Osteoblast (primary cell): ENCODE results near the gene DNAJB4. TPM values are rescaled to one million over a fixed set of nuclear protein-coding genes. Genes with fewer than 3 reads are reported as not detected.
"Not testable (repeated sequence)": the region's sequence is repeated elsewhere in the genome, so short reads cannot be mapped to it uniquely, and the experiment has no call there.

Experiments used
- DNase-seq: peaks from one replicate; pipeline ENCODE4 v3.0.0; 2011; ENCODE audit warnings: low spot score, mixed read lengths; ENCODE audit not compliant: insufficient read length; ENCODE audit errors: missing footprints
- H2AFZ ChIP-seq: 2 replicates; pipeline ENCODE4 v1.6.0; 2011; ENCODE audit warnings: mild to moderate bottlenecking, low read length
- H3K27ac ChIP-seq: 2 replicates; pipeline ENCODE4 v1.5.1; 2011; ENCODE audit warnings: mild to moderate bottlenecking, low read depth, low read length, moderate library complexity
- H3K27me3 ChIP-seq: 2 replicates; pipeline ENCODE4 v1.6.0; 2012; ENCODE audit warnings: mild to moderate bottlenecking, control low read depth, inconsistent platforms, low read length, moderate library complexity; ENCODE audit not compliant: insufficient read depth
- H3K36me3 ChIP-seq: 2 replicates; pipeline ENCODE4 v1.5.1; 2011; ENCODE audit warnings: mild to moderate bottlenecking, low read length, control low read depth, moderate library complexity; ENCODE audit not compliant: insufficient read depth
- H3K4me1 ChIP-seq: 2 replicates; pipeline ENCODE4 v1.5.1; 2011; ENCODE audit warnings: mild to moderate bottlenecking, low read length, control low read depth, moderate library complexity; ENCODE audit not compliant: insufficient read depth
- H3K4me2 ChIP-seq: 2 replicates; pipeline ENCODE4 v1.6.0; 2011; ENCODE audit warnings: mild to moderate bottlenecking, low read length; ENCODE audit not compliant: insufficient read depth
- H3K4me3 ChIP-seq: fragments of 200-600 bp; sonication (generic); 3 replicates; pipeline ENCODE4 v1.5.1; 2012; ENCODE audit warnings: mild to moderate bottlenecking, low read length, inconsistent platforms; ENCODE audit not compliant: insufficient read depth
- H3K79me2 ChIP-seq: 2 replicates; pipeline ENCODE4 v1.6.0; 2012; ENCODE audit warnings: mild to moderate bottlenecking, low read length, control low read depth, inconsistent platforms; ENCODE audit not compliant: insufficient read depth
- H3K9me3 ChIP-seq: 2 replicates; pipeline ENCODE4 v1.5.1; 2011; ENCODE audit warnings: low read depth, low read length, control low read depth
- H4K20me1 ChIP-seq: 2 replicates; pipeline ENCODE4 v1.6.0; 2012; ENCODE audit warnings: mild to moderate bottlenecking, low read length, control low read depth; ENCODE audit not compliant: insufficient read depth
- CTCF ChIP-seq: IDR thresholded peaks from 2 replicates; pipeline ENCODE4 v1.5.1; 2011; ENCODE audit warnings: mild to moderate bottlenecking, low read depth, low read length, moderate library complexity; ENCODE audit errors: extremely low read depth
- total RNA-seq: library from RNA; depleted of rRNA; stranded (reverse); fragments of >200 nt; gene quantifications from 2 replicates; pipeline ENCODE4 v1.2.3, GENCODE V29; 2012

Gene DNAJB4
- total RNA-seq, 1 donor: 46.7 TPM

- peaks cover 47% of the 10 kb centered on the region for H4K20me1 ChIP-seq
- H3K27ac ChIP-seq: peak overlapping the region; percentile 98
- peaks cover 31% of the 10 kb centered on the region for H3K4me1 ChIP-seq
- peak overlapping the region; percentile 77 for H3K4me2 ChIP-seq
- peak overlapping the region; percentile 94 for H3K4me3 ChIP-seq
- H3K79me2 ChIP-seq: peaks cover 95% of the 10 kb centered on the region
- no peak for DNase-seq
- no peak overlapping the region for H2AFZ ChIP-seq
- H3K36me3 ChIP-seq: peaks cover 16% of the 10 kb centered on the region
- no peaks in the 10 kb centered on the region for H3K27me3 ChIP-seq
- no peaks in the 10 kb centered on the region for H3K9me3 ChIP-seq
- TF ChIP-seq CTCF: no peak
Measured at GRCh38 chr1:77977989-77978292, 26.8 kb upstream of the DNAJB4 start.

DNA sequence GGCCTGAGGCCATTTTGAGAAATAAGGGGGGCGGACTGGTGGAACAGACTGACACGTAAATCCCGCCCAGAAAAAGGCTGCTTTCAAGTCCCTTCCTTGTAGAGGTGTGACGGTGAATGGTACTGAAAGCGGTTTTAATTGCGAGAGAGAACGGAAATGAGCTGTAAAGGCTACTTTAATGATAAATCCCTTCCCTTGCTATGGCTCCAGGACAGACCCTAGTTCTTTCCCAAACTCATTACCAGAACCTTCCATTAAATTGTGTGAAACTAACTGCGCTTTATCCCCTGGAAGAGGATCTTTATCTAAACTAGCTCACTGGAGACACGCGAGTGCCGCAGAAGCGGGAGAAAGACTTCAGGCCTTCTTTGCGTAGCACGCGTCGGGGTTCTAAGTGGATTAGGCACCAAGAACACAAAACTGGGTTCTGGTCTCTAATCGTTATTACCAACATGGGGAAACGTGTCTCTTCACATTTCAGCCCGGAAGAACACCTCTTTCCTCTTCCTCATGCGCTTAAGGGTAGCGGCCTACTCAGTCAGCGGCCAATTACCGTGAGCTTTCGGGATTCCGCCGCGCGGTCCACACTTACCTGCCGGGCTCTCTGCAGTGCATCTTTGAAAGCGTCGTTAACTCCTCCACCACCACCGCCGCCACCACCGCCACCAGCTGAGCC lies 26.3 kb upstream of the DNAJB4 start:
- peak; percentile 69 for DNase-seq
- Histone ChIP-seq H3K36me3 (peaks cover 16% of the 10 kb centered on the region), H3K4me1 (peaks cover 31% of the 10 kb centered on the region), H3K4me3 (peak overlapping the region; percentile 94), H4K20me1 (peaks cover 42% of the 10 kb centered on the region), H3K27ac (peak overlapping the region; percentile 98), H3K4me2 (peak overlapping the region; percentile 77), H2AFZ (peak overlapping the region; percentile 97), H3K9me3 (no peaks in the 10 kb centered on the region), H3K27me3 (no peaks in the 10 kb centered on the region), H3K79me2 (peaks cover 91% of the 10 kb centered on the region)
- no peak for TF ChIP-seq CTCF

DNA sequence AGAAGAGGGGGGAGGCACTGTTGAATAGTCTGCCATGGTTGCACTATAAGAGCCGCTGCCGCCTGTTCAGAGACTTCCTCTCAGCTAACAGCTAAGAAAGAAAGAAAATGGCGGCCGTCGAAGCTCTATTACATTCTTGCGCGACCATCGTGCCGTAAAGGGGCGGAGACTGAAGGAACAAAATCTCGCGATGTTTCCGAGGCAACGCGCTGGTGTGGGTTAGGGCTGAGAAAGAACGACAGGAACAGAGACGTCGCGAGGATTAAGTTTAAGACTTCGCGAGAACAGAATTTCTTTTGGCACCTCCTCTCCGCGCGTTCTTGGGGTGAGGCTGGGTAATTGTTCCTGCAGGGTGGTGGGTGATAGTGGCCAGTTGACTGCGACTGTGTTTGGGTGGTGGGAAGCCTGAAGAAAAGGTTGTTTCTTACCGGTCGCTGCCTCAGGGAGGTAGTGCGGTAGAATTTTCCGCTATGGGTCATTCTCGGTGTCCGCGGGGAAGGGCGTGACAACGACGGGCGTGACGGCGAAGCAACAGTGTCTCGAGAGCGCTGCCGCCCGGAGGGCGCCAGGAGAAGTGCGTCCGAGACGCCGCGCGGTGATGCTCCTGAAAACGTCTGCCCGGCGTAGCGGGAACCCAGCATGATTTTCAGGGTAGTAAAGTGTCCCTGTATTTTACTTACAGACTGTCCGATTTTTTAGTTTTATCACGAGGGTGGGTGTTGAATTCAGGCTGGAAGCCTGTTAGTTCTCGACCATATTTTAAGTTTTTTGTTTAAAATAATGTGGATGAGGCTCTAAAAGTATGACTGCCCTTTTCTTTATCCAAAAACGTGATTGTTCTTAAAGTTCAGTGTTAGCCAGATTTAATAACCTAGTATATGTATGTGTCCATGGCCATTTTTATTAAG lies 25.5 kb upstream of the DNAJB4 start, which contains the start of gene FUBP1:
Gene FUBP1 (minus strand): TSS at position 104 of the 908 bp plus-strand sequence. CDS start 68 bp downstream, at position 36.
- DNase-seq: peak; percentile 95
- peak within 1 kb of the TSS; percentile 98 for H3K27ac ChIP-seq
- H3K79me2 ChIP-seq: peaks cover 90% of the 10 kb centered on the region
- TF ChIP-seq CTCF: peak; percentile 63
- peak within 1 kb of the TSS; percentile 94 for H3K4me3 ChIP-seq
- H3K4me2 ChIP-seq: peak within 1 kb of the TSS; percentile 77
- H3K27me3 ChIP-seq: no peaks in the 10 kb centered on the region
- peaks cover 36% of the 10 kb centered on the region for H3K4me1 ChIP-seq
- peak within 1 kb of the TSS; percentile 97 for H2AFZ ChIP-seq
- H3K36me3 ChIP-seq: peaks cover 16% of the 10 kb centered on the region
- no peaks in the 10 kb centered on the region for H3K9me3 ChIP-seq
- peaks cover 37% of the 10 kb centered on the region for H4K20me1 ChIP-seq

DNA sequence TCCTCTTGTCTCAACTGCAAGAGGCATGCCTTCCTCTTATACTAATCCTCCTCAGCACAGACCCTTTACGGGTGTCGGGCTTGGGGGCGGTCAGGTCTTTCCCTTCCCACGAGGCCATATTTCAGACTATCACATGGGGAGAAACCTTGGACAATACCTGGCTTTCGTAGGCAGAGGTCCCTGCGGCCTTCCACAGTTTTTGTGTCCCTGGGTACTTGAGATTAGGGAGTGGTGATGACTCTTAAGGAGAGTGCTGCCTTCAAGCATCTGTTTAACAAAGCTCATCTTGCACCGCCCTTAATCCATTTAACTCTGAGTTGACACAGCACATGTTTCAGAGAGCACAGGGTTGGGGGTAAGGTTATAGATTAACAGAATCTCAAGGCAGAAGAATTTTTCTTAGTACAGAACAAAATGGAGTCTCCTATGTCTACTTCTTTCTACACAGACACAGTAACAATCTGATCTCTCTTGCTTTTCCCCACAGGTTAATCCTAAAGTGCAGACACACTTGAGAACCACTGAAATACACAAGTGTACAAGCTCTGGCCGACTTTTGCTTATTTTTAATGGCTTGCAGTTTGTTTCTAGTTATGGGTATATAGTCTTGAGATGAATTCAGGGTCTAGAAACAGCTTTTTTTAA lies 21.3 kb upstream of the DNAJB4 start:
- H3K9me3 ChIP-seq, H3K4me3 ChIP-seq, H3K27me3 ChIP-seq, H4K20me1 ChIP-seq, H2AFZ ChIP-seq, DNase-seq: not testable (repeated sequence)
- Histone ChIP-seq H3K79me2 (peaks cover 87% of the 10 kb centered on the region), H3K4me1 (peaks cover 14% of the 10 kb centered on the region), H3K4me2 (peak overlapping the region; percentile 34), H3K36me3 (peaks cover 11% of the 10 kb centered on the region), H3K27ac (peak overlapping the region; percentile 22)
